GM10266 (cell line): ENCODE data around the gene COA1.

ENCODE experiments used
- DNase-seq: peaks from one replicate; pipeline ENCODE4 v3.0.0; 2012; ENCODE audit errors: extremely low spot score
- CTCF ChIP-seq: IDR thresholded peaks from 2 replicates; pipeline ENCODE4 v1.5.1; 2012; ENCODE audit warnings: mild to moderate bottlenecking, low read depth; ENCODE audit not compliant: control insufficient read depth, insufficient read depth; ENCODE audit errors: missing control alignments

Gene COA1

GRCh38 chr7:43700646-43701499, 28.4 kb downstream of the COA1 start:
- no peak for DNase-seq
- TF ChIP-seq CTCF: no peak

- no peak for DNase-seq
- TF ChIP-seq CTCF: peak; percentile 44
These were observed 29.2 kb downstream of the COA1 start for GRCh38 chr7:43700059-43700501.

DNA sequence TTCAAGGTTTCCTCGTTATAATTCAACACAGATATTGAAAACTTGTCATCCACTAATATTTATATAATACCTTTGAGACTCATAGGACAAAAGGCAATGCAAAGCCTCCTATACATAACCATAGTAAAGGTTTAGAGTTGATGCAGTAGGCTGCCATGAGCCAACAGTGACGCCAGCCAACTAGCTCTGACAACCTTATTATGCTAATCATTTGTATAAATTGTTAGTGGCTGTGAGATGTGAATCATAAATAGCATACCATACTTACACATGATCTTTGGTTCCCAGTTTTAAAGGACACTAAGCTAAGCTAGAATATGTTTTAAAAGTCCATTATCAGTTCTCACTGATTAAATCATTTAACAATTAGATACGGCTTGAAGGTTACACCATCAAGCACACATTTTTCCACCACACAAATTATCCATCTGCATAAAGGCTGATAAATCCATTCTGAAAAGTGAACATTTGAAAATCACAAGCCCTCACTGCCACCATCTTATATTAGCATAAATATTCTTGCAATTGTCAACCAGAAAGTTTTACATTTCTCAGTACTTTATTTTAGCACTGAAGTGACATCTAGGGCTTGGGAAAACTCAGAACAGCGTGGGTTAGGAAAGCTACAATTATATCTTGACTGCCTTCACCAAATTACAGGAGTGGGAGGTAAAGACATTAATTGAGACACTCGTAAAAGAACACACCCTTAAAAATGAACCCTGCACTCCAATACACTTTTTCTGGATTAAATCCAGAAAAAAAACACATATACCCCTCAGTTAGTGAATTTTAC, 30.7 kb downstream of the COA1 start:
- no peak for TF ChIP-seq CTCF
- no peak for DNase-seq

DNA sequence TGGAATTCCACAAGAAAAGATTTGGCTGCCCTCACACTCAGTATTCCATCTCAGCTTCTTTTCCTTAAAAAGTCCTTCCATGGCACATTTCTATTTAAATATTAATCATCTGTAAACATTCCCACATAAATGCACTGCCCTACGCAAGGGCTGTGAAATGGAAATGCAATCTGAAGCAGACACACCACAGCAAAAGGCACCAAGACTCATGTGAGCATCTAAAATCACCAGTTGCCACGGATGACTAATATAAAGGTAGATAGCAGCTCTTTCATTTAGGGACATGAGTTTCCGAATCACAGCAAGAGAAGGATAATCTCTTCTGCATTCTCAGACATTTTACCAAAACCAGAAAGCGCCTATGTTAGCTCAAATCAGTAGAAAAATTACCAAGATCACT, 31.6 kb downstream of the COA1 start:
- DNase-seq: no peak
- TF ChIP-seq CTCF: no peak

DNA sequence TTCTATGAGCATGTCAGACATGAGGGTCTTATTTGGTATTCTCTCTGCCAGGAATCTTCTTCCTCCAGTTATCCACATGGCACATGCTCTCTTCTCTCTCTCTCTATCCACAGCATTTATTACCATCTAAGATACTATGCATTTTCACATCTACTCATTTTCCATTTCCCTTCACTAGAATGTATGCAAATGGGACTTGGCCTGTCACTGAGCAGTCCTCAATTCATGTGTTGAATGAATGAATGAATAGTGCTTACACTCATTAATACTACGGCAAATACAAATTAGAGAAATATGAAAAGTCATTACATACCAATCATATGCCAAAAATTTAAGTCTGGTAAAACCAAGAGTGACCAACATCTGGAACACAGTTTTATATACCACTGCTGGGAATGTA, 34.0 kb downstream of the COA1 start:
- no peak for TF ChIP-seq CTCF
- DNase-seq: no peak

- no peak for TF ChIP-seq CTCF
- no peak for DNase-seq
These were observed 34.9 kb downstream of the COA1 start for GRCh38 chr7:43694399-43694748.

DNA sequence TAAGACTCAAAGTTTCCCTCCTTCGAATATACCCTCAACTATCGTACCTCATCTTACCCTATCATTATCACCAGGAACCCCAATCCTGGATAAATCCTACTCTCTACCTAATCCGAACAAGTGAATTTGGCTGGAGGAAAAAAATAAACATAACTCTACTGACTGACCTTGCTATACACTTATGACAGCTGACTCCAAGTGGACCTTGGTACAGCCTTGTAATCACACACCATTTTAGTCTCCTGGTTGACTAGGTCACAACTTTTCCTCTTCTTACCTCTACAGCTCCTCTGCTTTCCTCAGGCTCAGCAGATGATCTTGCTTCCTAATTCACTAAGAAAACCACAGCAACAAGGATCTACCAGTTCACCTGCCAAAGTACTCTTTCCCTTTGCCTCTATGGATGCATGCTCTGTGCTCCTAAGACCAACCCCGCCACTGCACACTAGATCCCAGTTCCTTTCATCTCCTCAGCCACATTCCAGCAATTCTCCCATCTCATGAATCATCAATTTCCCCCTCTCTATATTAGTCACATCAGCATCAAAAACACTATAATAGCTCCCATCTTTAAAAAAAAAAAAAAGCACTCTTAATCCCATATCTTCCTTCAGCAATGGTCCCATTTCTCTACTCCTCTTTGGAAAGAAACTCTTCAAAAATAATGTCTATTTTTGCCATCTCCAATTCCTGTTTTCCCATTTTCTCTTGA, 35.5 kb downstream of the COA1 start:
- DNase-seq: no peak
- TF ChIP-seq CTCF: no peak
